K562 (cell line): ENCODE measurements around the gene GPS2. TPM values are rescaled to one million over a fixed set of nuclear protein-coding genes. Genes with fewer than 3 reads are reported as not detected.

ENCODE experiments used
- ASH1L ChIP-seq: fragments of 450-650 bp; IDR thresholded peaks from 2 replicates; pipeline ENCODE4 v1.6.1; 2018; ENCODE audit warnings: borderline replicate concordance, mild to moderate bottlenecking, low read depth; ENCODE audit not compliant: partially characterized antibody
- CEBPB ChIP-seq: fragments of 450-650 bp; IDR thresholded peaks from 2 replicates; pipeline ENCODE4 v1.6.1; 2016; ENCODE audit warnings: missing genetic modification characterization, missing compliant biosample characterization
- HDAC3 ChIP-seq: fragments of 450-650 bp; IDR thresholded peaks from 2 replicates; pipeline ENCODE4 v1.6.1; 2018; ENCODE audit warnings: borderline replicate concordance, mild to moderate bottlenecking, moderate library complexity; ENCODE audit not compliant: partially characterized antibody
- HOXB6 ChIP-seq: fragments of 250-450 bp; sonication (Bioruptor Pico); IDR thresholded peaks from 2 replicates; pipeline ENCODE4 v1.5.1; 2022; ENCODE audit warnings: mild to moderate bottlenecking, borderline replicate concordance
- JUNB ChIP-seq: fragments of 450-650 bp; formaldehyde crosslinking; conservative IDR thresholded peaks from 2 replicates; pipeline ENCODE4 v1.4.0; 2020; ENCODE audit warnings: mild to moderate bottlenecking
- KLF1 ChIP-seq: fragments of 450-650 bp; IDR thresholded peaks from 2 replicates; pipeline ENCODE4 v1.6.1; 2016; ENCODE audit warnings: missing genetic modification characterization, missing compliant biosample characterization
- KLF10 ChIP-seq: fragments of 250-450 bp; sonication (Bioruptor Pico); IDR thresholded peaks from 2 replicates; pipeline ENCODE4 v1.6.1; 2021; ENCODE audit warnings: matching md5 sums
- LEF1 ChIP-seq: fragments of 450-650 bp; IDR thresholded peaks from 2 replicates; pipeline ENCODE4 v1.6.1; 2016; ENCODE audit warnings: mild to moderate bottlenecking
- MLX ChIP-seq, 2 experiments: fragments of 450-650 bp in 1 of 2; sonication (generic) in 1 of 2; formaldehyde crosslinking; conservative IDR thresholded peaks; 2 replicates each; pipeline versions ENCODE4 v1.4.0 to v1.8.1; 2020 to 2022; ENCODE audit warnings: mild to moderate bottlenecking in 1 of 2, missing genetic modification reagents in 1 of 2
- PTTG1 ChIP-seq: fragments of 450-650 bp; IDR thresholded peaks from 2 replicates; pipeline ENCODE4 v1.6.1; 2016; ENCODE audit warnings: low read depth, mild to moderate bottlenecking, missing genetic modification characterization, missing compliant biosample characterization
- SETDB1 ChIP-seq: IDR thresholded peaks from one replicate; pipeline ENCODE4 v1.6.1; 2012; ENCODE audit warnings: low read length, control low read depth, inconsistent platforms
- ZBED1 ChIP-seq: IDR thresholded peaks from 2 replicates; pipeline ENCODE4 v1.6.1; 2014
- ZEB2 ChIP-seq: fragments of 450-650 bp; IDR thresholded peaks from 2 replicates; pipeline ENCODE4 v1.6.1; 2016
- ZNF121 ChIP-seq: sonication (generic); formaldehyde crosslinking; conservative IDR thresholded peaks from 2 replicates; pipeline ENCODE4 v1.8.0; 2022; ENCODE audit warnings: missing genetic modification reagents
- ZNF134 ChIP-seq: fragments of 250-450 bp; sonication (Bioruptor Pico); conservative IDR thresholded peaks from 2 replicates; pipeline ENCODE4 v1.4.0; 2020
- ZNF143 ChIP-seq: sonication (generic); formaldehyde crosslinking; IDR thresholded peaks from 2 replicates; pipeline ENCODE4 v1.9.0; 2022; ENCODE audit warnings: mild to moderate bottlenecking, missing genetic modification reagents
- ZNF311 ChIP-seq: fragments of 250-450 bp; sonication (Bioruptor Pico); IDR thresholded peaks from 2 replicates; pipeline ENCODE4 v1.4.0; 2020; ENCODE audit warnings: mild to moderate bottlenecking, moderate library complexity
- polyA plus RNA-seq, 8 experiments: library from polyadenylated mRNA; depleted of rRNA in 4 of 8; stranded (reverse) in 5 of 8; unstranded in 3 of 8; fragments of >200 nt; fragmentation: Nextera tagmentation in 2 of 8; fragmentation: Illumina TruSeq in 1 of 8; extraction: Ambion mirVana in 2 of 8; extraction: Trizol in 1 of 8; gene quantifications; 2 replicates each; pipeline versions ENCODE4 v1.2.1 to v1.2.3, GENCODE V29; 2011 to 2014; ENCODE audit warnings: inconsistent platforms in 1 of 8, missing spikeins in 1 of 8
- total RNA-seq, 7 experiments: library from RNA; depleted of rRNA in 6 of 7; stranded (reverse); fragments of >200 nt in 6 of 7; fragmentation: Illumina TruSeq in 2 of 7; extraction: Trizol in 2 of 7; gene quantifications; 2 replicates each; pipeline versions ENCODE4 v1.2.1 to v1.2.3, GENCODE V29; 2011 to 2021; ENCODE audit warnings: low replicate concordance in 1 of 7
- TF ChIP-seq, protein P1 (sequence below), 2 experiments: IDR thresholded peaks in 1 of 2; conservative IDR thresholded peaks in 1 of 2; 2 replicates each; pipeline ENCODE4 v1.6.1; 2016; ENCODE audit warnings: low read depth in 2 of 2, mild to moderate bottlenecking in 1 of 2, missing compliant biosample characterization in 1 of 2, missing genetic modification characterization in 1 of 2, moderate library complexity in 1 of 2
- TF ChIP-seq, protein P2 (sequence below): fragments of 450-650 bp; IDR thresholded peaks from 2 replicates; pipeline ENCODE4 v1.6.1; 2016; ENCODE audit warnings: missing biosample characterization, missing genetic modification characterization
- TF ChIP-seq, protein P3 (sequence below): fragments of 250-450 bp; sonication (Bioruptor Pico); IDR thresholded peaks from 2 replicates; pipeline ENCODE4 v1.8.0; 2022; ENCODE audit warnings: inconsistent platforms
- TF ChIP-seq, protein P4 (sequence below): fragments of 450-650 bp; IDR thresholded peaks from 2 replicates; pipeline ENCODE4 v1.6.1; 2017; ENCODE audit warnings: antibody characterized with exemption

Gene GPS2
- total and polyA plus RNA-seq, 9 of the 15 experiments (the other 6 are each of a cell fraction or from before 2014, with no cell fraction given) = 18.3 to 75.7 (median 37.0) TPM

DNA sequence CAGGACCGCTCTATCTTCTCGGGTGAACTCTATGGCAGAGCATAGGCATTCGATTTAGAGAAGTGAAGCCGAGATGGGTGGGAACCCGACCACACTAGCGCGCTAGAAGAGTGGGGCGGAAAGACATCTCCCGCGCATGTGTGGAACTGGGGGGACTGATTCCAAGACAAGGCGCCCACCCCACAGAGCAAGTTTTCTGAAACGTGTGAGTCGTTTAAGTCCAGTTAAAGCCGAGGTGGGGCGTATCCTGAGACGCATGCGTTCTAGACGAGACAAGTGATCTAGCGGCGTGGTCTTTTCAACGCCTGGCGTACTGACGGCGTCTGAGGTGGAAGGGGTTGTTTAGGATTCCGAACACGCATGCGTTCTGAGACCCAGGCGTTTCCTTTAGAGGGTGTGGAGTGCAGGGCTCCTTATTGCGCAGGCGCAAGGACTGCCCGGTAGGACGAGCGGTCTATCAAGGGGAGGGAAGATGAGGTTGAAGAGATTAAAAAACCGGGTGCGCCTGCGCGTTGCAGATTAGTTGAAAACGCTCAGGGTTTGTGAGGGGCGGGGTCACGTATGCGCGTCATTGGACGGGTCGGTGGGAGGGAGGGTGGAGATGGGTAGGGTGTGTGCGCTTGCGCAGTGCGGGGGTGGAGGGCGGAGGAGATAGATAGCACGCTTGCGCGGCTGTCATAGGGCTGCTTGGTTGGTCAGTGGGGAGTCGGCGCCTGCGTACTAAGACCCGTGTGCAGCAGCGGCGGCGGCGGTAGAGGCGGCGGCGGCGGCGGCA lies 8.1 kb downstream of the GPS2 start, which contains the start of gene EIF5A (continued):
- TF ChIP-seq, protein P1, sequence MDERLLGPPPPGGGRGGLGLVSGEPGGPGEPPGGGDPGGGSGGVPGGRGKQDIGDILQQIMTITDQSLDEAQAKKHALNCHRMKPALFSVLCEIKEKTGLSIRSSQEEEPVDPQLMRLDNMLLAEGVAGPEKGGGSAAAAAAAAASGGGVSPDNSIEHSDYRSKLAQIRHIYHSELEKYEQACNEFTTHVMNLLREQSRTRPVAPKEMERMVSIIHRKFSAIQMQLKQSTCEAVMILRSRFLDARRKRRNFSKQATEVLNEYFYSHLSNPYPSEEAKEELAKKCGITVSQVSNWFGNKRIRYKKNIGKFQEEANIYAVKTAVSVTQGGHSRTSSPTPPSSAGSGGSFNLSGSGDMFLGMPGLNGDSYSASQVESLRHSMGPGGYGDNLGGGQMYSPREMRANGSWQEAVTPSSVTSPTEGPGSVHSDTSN (CRISPR knock-in tag; IDR thresholded peaks at IDR 0.05; ENCODE audit: low read depth) = no peak
- TF ChIP-seq, protein P1 (tag; conservative IDR thresholded peaks at IDR 0.05; ENCODE audit: low read depth) = no peak
- TF ChIP-seq ZNF134 (CRISPR knock-in tag) (no peak), PTTG1 (tag) (no peak), KLF1 (tag) (no peak), ZEB2 (no peak), ZNF311 (CRISPR knock-in tag) (no peak), CEBPB (tag) (no peak), ZNF121 (CRISPR knock-in tag) (no peak), ZNF143 (CRISPR knock-in tag) (no peak), HOXB6 (no peak), SETDB1 (no peak), KLF10 (CRISPR knock-in tag) (no peak), JUNB (CRISPR knock-in tag) (no peak), HDAC3 (no peak), MLX (CRISPR knock-in tag; conservative IDR thresholded peaks at IDR 0.05) (no peak), ASH1L (no peak), ZBED1 (no peak), LEF1 (no peak)
- TF ChIP-seq, protein P2, sequence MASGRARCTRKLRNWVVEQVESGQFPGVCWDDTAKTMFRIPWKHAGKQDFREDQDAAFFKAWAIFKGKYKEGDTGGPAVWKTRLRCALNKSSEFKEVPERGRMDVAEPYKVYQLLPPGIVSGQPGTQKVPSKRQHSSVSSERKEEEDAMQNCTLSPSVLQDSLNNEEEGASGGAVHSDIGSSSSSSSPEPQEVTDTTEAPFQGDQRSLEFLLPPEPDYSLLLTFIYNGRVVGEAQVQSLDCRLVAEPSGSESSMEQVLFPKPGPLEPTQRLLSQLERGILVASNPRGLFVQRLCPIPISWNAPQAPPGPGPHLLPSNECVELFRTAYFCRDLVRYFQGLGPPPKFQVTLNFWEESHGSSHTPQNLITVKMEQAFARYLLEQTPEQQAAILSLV = no peak
- TF ChIP-seq, protein P3, sequence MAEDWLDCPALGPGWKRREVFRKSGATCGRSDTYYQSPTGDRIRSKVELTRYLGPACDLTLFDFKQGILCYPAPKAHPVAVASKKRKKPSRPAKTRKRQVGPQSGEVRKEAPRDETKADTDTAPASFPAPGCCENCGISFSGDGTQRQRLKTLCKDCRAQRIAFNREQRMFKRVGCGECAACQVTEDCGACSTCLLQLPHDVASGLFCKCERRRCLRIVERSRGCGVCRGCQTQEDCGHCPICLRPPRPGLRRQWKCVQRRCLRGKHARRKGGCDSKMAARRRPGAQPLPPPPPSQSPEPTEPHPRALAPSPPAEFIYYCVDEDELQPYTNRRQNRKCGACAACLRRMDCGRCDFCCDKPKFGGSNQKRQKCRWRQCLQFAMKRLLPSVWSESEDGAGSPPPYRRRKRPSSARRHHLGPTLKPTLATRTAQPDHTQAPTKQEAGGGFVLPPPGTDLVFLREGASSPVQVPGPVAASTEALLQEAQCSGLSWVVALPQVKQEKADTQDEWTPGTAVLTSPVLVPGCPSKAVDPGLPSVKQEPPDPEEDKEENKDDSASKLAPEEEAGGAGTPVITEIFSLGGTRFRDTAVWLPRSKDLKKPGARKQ (CRISPR knock-in tag) = no peak
- TF ChIP-seq, protein P4, sequence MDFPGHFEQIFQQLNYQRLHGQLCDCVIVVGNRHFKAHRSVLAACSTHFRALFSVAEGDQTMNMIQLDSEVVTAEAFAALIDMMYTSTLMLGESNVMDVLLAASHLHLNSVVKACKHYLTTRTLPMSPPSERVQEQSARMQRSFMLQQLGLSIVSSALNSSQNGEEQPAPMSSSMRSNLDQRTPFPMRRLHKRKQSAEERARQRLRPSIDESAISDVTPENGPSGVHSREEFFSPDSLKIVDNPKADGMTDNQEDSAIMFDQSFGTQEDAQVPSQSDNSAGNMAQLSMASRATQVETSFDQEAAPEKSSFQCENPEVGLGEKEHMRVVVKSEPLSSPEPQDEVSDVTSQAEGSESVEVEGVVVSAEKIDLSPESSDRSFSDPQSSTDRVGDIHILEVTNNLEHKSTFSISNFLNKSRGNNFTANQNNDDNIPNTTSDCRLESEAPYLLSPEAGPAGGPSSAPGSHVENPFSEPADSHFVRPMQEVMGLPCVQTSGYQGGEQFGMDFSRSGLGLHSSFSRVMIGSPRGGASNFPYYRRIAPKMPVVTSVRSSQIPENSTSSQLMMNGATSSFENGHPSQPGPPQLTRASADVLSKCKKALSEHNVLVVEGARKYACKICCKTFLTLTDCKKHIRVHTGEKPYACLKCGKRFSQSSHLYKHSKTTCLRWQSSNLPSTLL = no peak
